Tongue (tissue), 2 donors: ENCODE measurements around the gene PRAMEF12. TPM values are rescaled to one million over a fixed set of nuclear protein-coding genes. Genes with fewer than 3 reads are reported as not detected.
"Not testable (repeated sequence)": the region's sequence is repeated elsewhere in the genome, so short reads cannot be mapped to it uniquely, and the experiment has no call there.

Experiments used
- DNase-seq: peaks from one replicate; pipeline ENCODE4 v3.0.0-alpha.2; 2015
- total RNA-seq: library from RNA; depleted of rRNA; stranded (reverse); fragments of >200 nt; gene quantifications from one replicate; pipeline ENCODE4 v1.2.3, GENCODE V29; 2014

Gene PRAMEF12
- total RNA-seq: not detected

- DNase-seq: no peak
Observed at GRCh38 chr1:12773438-12773837, at the start of gene PRAMEF12. Gene PRAMEF12 (plus strand): TSS chr1:12773738. CDS start chr1:12774868, 1,130 bp downstream.

GRCh38 chr1:12728391-12728790 lies 45.1 kb upstream of the PRAMEF12 start:
- DNase-seq: no peak

GRCh38 chr1:12730156-12730555 lies 43.4 kb upstream of the PRAMEF12 start:
- no peak for DNase-seq

- DNase-seq: not testable (repeated sequence)
Observed at GRCh38 chr1:12731084-12731483, 42.5 kb upstream of the PRAMEF12 start.

GRCh38 chr1:12734651-12735050 lies 38.9 kb upstream of the PRAMEF12 start:
- DNase-seq: no peak

GRCh38 chr1:12738934-12739333 lies 34.6 kb upstream of the PRAMEF12 start:
- no peak for DNase-seq

GRCh38 chr1:12739613-12740012 lies 33.9 kb upstream of the PRAMEF12 start:
- no peak for DNase-seq

- no peak for DNase-seq
Observed at GRCh38 chr1:12741946-12742345, 31.6 kb upstream of the PRAMEF12 start.

- no peak for DNase-seq
Observed at GRCh38 chr1:12745126-12745991, 28.2 kb upstream of the PRAMEF12 start.

- DNase-seq: peak; percentile 37
Observed at GRCh38 chr1:12745992-12746323, 27.6 kb upstream of the PRAMEF12 start, which contains the start of gene CFAP107. Gene CFAP107 (plus strand): TSS chr1:12746200. CDS start chr1:12746431, 231 bp downstream.

- no peak for DNase-seq
Observed at GRCh38 chr1:12748778-12749355, 24.7 kb upstream of the PRAMEF12 start.

GRCh38 chr1:12754738-12755137 lies 18.8 kb upstream of the PRAMEF12 start:
- no peak for DNase-seq

- DNase-seq: no peak
Observed at GRCh38 chr1:12756273-12756672, 17.3 kb upstream of the PRAMEF12 start.

- DNase-seq: no peak
Observed at GRCh38 chr1:12756768-12757413, 16.6 kb upstream of the PRAMEF12 start.

- DNase-seq: no peak
Observed at GRCh38 chr1:12757836-12758235, 15.7 kb upstream of the PRAMEF12 start.

- no peak for DNase-seq
Observed at GRCh38 chr1:12760256-12760795, 13.2 kb upstream of the PRAMEF12 start.

GRCh38 chr1:12761781-12762180 lies 11.8 kb upstream of the PRAMEF12 start:
- DNase-seq: no peak

GRCh38 chr1:12762766-12763165 lies 10.8 kb upstream of the PRAMEF12 start:
- DNase-seq: no peak

- no peak for DNase-seq
Observed at GRCh38 chr1:12763479-12763878, 10.1 kb upstream of the PRAMEF12 start.

- no peak for DNase-seq
Observed at GRCh38 chr1:12764016-12764415, 9.5 kb upstream of the PRAMEF12 start.

- no peak for DNase-seq
Observed at GRCh38 chr1:12769031-12769430, 4.5 kb upstream of the PRAMEF12 start.

GRCh38 chr1:12769976-12770505 lies 3.5 kb upstream of the PRAMEF12 start:
- DNase-seq: no peak

GRCh38 chr1:12770620-12771019 lies 2.9 kb upstream of the PRAMEF12 start:
- no peak for DNase-seq
